SH-SY5Y (cell line): ENCODE measurements around the gene ENTPD1.

Experiments
- GATA2 ChIP-seq: IDR thresholded peaks from 2 replicates; pipeline ENCODE4 v1.6.1; 2011; ENCODE audit warnings: mild to moderate bottlenecking, low read depth, low read length
- GATA3 ChIP-seq: IDR thresholded peaks from 2 replicates; pipeline ENCODE4 v1.6.1; 2011; ENCODE audit warnings: low read depth, mild to moderate bottlenecking, low read length, moderate library complexity

ENTPD1 gene

DNA sequence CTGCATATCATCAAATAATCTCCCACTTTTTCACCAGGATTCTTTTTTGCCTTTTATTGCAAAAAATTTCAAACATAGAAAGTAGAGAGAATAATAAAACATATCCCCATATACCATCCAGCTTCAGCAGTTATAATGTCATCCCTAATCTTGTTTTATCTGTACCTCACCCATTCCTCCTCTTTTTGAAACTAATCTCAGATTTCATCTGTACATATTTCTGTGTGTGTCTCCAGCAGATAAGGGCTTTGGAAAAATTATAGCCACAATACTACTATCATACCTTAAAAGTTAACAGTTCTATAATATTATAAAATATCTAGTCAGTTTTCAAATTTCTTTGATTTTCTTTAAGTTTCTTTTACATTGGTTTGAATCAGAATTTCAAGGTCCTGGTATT is 7.6 kb upstream of the ENTPD1 start:
- TF ChIP-seq GATA2 = no peak

DNA sequence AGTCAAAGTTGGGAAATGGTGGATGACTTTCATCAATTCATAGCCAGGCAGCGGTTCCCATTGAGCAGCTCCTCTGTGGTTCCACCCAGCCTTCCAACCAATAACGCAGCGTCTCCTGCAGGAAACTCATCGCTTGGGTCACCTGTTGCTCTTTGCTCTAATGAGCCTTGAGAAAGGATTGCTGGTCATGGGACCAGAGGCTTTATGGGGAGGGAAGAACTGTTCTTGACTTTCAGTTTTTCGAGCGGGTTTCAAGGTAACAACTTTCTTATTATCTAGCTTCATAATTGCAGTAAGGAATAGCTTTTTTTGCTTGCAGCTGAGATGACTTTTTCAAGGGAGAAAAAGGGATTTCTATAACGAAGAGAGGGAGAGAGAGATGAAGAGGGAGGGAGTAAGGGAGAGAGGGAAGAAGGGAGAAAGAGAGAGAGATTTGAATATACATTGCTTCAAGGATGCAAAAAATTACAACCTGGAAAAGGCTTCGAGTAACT is 405 bp upstream of the ENTPD1 start:
- TF ChIP-seq GATA2 = no peak
- TF ChIP-seq GATA3 = no peak

DNA sequence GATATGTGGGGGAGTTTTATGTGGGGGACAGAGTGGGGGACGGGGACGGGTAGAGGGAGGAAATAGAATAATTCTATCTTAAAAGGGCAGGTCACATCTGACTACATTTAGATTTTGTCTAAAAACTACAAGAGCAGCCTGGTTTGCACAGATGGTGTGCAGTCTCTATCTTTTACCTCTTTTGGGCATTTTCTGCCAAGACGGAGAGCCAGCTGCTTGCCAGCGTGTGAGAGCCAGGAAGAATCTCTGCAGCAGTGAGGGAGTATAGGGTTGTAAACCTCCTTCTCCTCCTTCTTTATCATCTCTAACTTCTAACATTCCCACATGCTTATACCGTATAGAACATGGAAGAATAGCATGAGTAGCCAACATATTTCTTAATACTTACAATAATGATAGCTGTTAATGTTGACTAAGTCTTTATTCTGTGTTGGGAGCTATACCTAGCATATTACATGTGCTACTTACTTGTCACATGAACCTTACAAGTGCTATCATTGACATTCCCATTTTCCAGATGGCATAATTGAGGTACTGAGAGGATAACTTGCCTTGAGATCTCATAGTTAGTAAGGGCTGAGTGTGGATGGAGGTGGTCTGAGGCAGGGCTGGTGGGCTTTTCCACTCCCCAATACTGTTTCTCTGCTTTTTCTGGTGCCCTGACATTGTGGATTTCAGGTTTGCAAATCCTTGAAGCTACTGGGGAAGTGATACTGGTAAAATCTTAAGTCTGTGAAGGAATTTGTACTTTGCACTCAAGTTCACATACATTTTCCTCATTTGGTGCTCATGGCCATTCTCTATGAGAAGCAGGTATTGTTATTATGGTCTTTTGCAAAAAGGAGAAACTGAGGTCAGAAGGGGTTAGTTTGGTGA is 1.1 kb downstream of the ENTPD1 start:
- TF ChIP-seq GATA3 (no peak), GATA2 (no peak)

DNA sequence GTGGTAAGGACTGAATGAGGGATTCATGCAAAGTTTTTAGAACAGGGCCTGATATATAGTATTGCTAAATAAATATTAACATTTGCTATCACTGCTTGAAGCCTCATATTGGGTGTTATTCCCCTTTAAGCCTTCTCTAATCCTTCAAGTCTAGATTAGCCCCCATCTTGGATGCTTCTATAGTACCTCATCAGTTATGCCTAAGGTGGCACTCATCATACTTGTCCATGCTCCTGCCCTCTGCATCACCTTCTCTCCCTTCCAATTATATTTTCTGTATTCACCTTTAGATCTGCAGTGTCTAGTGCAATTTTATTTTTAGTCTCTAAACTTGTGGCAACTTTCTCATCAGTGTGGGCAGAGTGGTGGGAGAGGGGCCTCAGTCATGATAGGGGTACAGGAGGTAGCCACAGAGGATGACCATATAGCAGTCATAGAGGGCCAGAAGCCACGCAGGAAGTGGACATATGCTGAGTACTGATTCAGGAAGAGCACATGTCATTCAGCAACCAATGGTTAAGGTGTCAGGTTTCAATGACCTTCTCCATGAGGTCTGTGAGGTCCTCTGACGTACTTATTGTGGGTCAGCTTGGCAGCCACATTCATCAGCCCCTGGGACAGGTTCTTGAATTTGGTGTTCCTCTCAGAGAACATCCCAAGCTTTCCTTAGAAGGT is 2.5 kb downstream of the ENTPD1 start:
- TF ChIP-seq GATA2 = no peak
- TF ChIP-seq GATA3 = no peak

DNA sequence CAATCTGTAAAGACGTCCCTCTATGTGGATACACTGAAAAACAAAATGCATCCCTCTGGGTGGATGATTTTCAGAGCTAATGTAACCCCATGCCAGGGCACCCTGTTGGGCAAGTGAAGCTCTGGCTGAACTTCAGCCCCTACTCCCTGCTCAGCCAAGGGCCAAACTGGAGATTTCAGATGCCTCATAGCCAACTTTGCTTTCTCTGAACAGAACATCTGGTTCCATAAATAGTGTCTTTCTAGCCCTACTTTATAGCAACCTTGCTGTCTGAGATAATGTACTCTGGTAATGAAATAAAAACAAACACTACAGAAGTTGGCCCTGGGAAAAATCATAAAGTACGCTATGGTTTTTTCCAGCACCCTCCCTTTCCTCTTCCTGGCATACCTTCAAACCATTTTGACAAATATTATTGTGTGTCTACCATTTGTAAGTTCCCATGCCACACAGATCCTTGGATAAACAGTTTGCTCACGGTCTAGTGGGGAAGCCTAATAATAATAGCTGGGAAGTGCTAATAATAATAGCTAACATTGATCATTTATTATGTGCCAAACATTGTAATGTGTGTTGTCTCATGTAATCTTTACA is 3.4 kb downstream of the ENTPD1 start:
- TF ChIP-seq GATA3 = no peak
- TF ChIP-seq GATA2 = no peak

DNA sequence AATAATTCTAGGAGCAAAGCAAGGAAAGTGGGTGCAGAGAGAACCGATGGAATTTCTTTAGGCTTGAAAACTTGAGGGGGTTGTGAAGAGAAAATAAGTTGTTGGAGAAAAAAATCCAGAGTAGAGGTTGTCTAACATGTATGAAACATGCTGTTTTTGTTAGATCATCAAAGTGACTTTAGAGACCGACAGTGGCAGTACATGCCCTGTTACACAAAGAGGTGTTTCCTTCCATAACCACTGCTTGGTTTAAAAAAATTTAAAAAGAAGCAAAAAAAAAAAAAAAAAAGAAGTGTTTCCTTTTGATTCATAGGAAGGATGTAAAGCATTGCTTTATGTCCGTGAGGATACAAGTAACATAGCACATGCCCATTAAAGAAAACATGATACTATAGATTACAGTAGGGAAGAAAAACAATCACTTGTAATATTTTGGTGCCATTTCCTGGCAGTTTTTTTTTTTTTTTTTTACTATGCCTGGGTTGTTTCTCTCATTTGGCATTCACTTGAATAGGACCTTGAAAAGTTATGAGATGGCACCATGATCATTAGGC is 6.1 kb downstream of the ENTPD1 start:
- no peak for TF ChIP-seq GATA2
- no peak for TF ChIP-seq GATA3

DNA sequence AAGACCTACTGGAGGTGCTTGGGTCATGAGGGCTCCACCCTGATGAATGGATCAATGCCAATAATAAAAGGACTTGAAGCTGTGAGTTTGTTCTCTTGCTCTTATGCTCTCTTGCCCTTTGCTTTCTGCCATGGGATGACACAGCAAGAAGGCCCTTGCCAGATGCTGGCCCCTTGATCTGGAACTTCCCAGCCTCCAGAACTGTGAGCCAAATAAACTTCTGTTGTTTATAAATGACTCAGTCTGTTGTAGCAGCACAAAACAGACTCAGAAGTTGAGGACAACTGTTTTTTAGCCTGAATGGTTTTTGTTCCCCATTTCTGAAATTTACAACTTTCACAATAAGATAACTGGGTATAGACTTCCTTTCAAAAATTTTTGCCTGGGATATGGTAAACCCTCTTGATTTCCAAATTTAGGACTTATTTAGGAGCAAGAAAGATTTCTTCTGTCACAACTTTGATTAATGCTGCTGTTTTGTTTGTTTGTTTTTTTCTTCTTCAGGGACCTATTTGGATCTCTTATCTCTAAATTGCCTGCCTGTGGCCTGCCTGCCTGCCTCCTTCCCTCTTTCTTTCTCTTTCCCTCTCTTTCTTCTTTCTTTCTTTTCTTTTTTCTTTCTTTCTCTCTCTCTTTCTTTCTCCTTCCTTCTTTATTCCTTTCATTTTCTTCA is 12.1 kb downstream of the ENTPD1 start:
- TF ChIP-seq GATA3 = no peak
- no peak for TF ChIP-seq GATA2

DNA sequence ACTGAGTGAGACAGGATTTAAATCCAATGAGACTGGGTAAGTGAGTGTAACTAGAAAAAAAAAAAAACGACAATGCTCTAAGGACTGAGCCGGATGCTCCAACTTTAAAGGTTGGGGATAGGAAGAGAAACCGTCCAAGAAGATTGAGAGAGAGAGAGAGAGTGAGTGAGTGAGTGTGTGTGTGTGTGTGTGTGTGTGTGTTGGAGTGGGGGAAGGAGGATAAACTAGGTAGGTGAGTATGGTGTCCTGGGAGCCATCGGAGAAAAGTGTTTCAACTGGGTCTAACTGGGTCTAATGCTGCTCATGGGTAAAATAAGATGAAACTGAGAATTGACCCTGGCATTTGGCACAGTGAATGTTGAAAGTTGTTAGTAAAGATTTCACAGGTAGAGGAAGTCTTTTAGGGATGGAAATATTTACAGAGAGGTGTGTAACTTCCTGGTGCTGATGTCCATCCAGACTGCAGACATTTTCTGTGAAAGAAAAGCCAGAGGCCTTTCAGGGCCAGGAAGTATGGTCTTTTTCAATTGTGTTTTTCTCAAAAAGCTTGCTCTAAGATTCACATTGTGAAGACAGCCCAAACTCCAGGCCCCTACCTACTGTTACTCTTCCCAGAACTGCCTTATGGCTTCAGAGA is 14.2 kb downstream of the ENTPD1 start:
- TF ChIP-seq GATA3 (no peak), GATA2 (no peak)

DNA sequence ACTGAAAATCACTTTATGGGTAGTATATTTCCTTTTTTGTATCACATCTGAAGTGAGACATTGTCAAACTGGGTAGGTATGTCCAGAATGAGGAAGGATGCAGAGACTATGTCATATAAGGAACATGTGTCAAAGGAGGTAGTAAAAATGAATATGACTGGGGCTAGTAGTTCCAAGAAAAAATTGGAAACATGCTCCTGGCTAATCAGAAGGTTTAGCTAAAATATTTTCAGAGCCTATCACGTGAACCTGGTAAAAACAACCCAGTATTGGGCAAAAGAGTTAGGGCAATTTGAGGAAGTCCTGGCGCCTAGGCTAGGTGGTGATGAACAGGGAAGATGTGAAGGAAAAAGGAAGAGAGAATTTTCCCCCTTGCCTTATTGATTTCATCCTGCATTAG is 26.4 kb downstream of the ENTPD1 start:
- TF ChIP-seq GATA3 = no peak
- TF ChIP-seq GATA2 = no peak

DNA sequence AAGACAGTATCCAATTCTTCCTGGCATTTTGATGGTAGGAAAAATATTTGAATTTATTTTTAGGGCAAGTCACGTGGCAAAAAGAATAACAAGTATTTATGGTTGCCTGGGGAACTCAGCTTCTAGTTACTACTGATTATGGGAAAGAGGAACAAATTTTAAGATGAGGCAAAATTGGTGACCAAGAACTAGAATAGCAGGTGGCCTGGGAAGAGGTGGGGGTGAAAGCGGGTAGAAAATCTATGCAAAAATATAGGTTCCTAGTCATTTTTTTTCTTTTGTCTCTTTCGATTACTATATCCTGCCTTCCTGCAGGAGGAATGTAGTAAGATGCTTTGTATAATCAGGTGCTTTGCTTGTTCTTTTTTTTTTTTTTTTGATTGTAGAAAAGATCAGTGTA is 27.8 kb downstream of the ENTPD1 start:
- TF ChIP-seq GATA2 (no peak), GATA3 (no peak)

DNA sequence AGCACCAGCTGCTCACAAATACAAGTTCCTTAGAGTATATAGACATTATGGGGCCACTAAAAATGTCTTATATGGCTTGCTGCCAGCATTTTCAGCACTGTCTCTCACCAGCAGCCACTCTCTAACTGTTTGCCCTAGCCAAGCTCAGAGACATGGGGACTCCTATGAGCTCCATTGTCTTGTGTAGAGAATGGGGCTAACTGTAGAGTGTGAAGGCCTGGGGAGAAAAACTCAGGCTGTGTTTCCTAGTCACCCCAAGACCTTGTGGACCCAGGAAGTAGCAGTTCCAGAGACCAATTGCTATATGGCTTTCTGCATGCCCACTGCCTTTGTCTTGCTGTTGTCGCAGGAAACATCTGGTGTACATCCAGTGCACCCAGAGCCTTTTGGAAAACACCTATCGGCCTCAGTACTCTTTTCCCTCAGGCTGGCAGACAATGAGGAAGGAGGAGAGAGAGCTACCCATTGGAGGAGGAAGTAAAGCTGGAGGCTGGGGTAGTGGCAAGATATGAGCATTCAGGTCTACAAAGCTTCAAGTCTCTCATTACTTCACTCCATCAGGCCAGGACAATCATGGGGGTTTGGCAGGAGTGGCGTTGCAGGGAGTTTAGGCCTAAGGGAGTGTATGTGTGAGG is 28.4 kb downstream of the ENTPD1 start:
- TF ChIP-seq GATA3 = no peak
- no peak for TF ChIP-seq GATA2

DNA sequence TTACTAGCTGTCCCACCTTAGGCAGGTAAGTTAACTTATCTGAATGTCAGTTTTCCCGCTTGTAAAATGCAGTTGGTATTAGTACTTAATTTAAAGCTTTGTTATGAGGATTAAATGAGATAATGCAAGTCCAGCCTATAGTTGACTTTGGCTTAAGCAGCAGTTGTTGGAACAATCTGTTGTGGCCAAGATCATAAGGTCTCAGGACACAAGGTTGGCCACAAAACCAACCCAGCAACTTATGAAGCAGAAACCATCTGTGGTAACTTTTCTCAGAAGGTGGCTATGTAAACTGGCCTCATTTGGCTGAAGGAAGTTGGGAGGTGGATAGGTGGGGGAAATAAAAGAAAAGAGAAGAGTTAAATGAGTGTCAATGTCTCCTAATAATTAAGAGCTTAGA is 29.4 kb downstream of the ENTPD1 start:
- TF ChIP-seq GATA2 (no peak), GATA3 (no peak)

DNA sequence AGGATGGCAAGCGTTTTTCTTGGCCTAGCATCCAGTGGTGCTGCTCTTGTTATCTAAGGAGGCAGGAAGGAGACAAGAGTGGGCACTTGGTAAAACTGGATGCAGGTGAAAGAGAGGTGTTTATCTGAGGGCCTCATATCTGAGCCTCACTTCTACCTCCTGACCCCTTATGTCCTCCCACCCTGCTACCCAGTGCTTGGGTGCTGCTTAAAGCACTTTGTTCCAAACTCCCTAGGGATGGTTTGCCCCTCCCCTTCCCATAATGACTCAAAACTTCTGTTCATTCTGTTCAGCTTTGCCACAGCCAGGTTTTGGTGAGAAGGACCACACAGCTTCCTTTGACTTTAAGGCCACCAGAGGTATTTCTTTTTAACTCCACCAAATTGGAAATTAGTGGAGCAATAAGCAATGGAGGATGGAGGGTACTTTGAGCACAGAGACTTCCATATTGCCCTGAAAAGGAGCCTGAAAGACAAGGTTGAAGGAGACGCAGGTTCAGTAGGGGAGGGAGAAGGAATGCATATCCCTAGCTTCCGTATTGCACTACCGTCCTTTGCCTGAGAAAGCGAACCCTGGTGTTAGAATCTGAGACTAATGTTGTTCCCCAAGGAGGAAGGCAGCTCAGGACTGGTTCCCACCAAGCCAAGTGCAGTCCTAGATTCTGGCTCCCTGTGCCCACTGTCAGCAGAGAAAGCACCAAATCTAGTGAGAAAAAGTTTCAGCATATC is 30.1 kb downstream of the ENTPD1 start:
- TF ChIP-seq GATA3 (no peak), GATA2 (no peak)

DNA sequence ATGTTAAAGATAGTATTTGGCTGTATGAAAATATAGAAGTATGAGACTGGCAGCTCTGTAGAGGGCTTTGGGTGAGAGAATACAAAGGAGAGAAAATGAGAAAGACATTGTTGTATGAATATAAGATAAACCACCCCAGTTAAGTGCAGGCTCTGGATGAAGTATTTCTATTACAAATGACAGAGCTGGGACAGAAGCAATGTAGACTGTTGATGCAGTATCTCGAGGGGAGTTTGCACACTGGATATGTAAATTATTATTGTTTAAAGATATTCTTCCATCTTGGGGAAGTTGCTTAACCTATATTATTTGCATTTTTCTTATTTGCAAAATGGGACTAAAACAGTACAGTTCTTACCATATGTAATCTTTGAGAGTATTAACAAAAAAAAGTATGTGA is 31.5 kb downstream of the ENTPD1 start:
- no peak for TF ChIP-seq GATA3
- TF ChIP-seq GATA2 = no peak
